HFFc6 (cell line): ENCODE measurements around the gene MCOLN1. TPM values are rescaled to one million over a fixed set of nuclear protein-coding genes. Genes with fewer than 3 reads are reported as not detected.

Experiments used
- DNase-seq: peaks from one replicate; pipeline ENCODE4 v3.0.0-alpha.2; 2018
- H3K27ac Mint-ChIP-seq: 2 replicates; pipeline ENCODE4 v1.8.0; 2020; ENCODE audit warnings: mild to moderate bottlenecking, mixed read lengths
- H3K27me3 Mint-ChIP-seq: 2 replicates; pipeline ENCODE4 v1.8.0; 2021; ENCODE audit warnings: mild to moderate bottlenecking, moderate library complexity, mixed read lengths; ENCODE audit not compliant: insufficient read depth
- H3K36me3 Mint-ChIP-seq: 2 replicates; pipeline ENCODE4 v1.8.0; 2021; ENCODE audit warnings: low read depth, mixed read lengths
- H3K4me1 Mint-ChIP-seq: 2 replicates; pipeline ENCODE4 v1.8.0; 2020; ENCODE audit warnings: low read depth, mixed read lengths
- H3K4me3 Mint-ChIP-seq: 2 replicates; pipeline ENCODE4 v1.8.0; 2020; ENCODE audit warnings: mild to moderate bottlenecking, moderate library complexity, mixed read lengths
- H3K9me3 Mint-ChIP-seq: 2 replicates; pipeline ENCODE4 v1.8.0; 2020; ENCODE audit warnings: mild to moderate bottlenecking, mixed read lengths
- long read RNA-seq: library from polyadenylated mRNA; unstranded; transcript quantifications from one replicate; pipeline ENCODE4 v2.0.0, GENCODE V29; 2019
- total RNA-seq, 6 experiments: library from RNA; stranded (reverse); fragmentation: NEBNext Ultra II Directional; extraction: Animal tissue kit (Norgen Biotek cat#: 25700); gene quantifications; 2 replicates in 1 of 6; 3 replicates in 5 of 6; pipeline ENCODE4 v1.2.3, GENCODE V29; 2021
- TF ChIP-seq, protein P1 (sequence below): fragments of 200-600 bp; sonication (generic); IDR thresholded peaks from 2 replicates; pipeline ENCODE4 v1.5.0; 2021; ENCODE audit warnings: antibody characterized with exemption, mild to moderate bottlenecking

Gene MCOLN1
- total RNA-seq, result 10 to 100 TPM; 18.2 to 28.7 (median 21.3) TPM
- long read RNA-seq, transcript MCOLN1-201 (14 exons, 2,082 nt), result major isoform, 19 of 31 reads
- long read RNA-seq, partial matches to known transcripts, result 5 of 31 reads
- long read RNA-seq, other reads (novel, unspliced or antisense), result 3 of 31 reads

DNA sequence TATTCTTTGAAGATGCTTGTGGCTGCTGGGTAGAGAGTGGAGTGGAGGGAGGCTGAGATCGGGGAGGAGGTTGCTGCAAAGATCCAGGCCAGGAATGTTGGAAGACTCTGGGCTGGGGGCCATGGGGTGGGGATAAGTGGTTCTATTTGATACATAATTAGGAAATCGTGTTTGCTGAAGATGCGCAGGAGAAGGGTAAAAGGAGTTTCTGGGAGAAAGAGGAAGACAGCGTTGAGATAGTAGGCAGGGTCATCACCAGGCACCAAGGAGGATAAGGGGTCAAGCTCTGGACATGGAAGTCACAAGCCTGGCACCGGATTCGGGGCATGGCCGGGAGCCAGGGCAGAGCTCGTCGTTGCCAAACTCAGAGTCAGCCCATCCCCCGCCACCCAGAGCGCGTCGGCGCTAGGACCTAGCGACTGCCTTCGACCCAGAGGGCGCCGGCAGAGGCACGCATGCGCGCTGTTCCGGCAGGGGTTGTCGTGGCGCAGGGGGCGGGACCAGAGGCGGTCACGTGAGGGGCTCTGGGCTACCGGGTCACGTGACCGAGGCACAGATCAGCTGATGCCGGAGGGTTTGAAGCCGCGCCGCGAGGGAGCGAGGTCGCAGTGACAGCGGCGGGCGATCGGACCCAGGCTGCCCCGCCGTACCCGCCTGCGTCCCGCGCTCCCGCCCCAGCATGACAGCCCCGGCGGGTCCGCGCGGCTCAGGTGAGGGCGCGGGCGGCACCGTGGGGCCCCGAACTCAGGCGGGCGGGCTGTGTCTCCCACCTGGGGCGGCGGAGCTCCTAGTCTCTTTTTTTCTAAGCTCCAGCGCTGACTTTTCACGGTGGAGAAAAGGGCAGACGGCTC lies at the start of gene MCOLN1:
Gene MCOLN1 (plus strand): TSS at position 553 of the 851 bp plus-strand sequence. CDS start 127 bp downstream, at position 680.
- Mint-ChIP-seq H3K27ac (peak within 1 kb of the TSS; percentile 78), H3K9me3 (no peaks in the 10 kb centered on the region), H3K4me3 (peak within 1 kb of the TSS; percentile 83), H3K4me1 (peaks cover 19% of the 10 kb centered on the region), H3K36me3 (peaks cover 5% of the 10 kb centered on the region; the same call in 1 of the 2 replicates), H3K27me3 (peaks cover 3% of the 10 kb centered on the region; the same call in 1 of the 2 replicates)
- TF ChIP-seq, protein P1, sequence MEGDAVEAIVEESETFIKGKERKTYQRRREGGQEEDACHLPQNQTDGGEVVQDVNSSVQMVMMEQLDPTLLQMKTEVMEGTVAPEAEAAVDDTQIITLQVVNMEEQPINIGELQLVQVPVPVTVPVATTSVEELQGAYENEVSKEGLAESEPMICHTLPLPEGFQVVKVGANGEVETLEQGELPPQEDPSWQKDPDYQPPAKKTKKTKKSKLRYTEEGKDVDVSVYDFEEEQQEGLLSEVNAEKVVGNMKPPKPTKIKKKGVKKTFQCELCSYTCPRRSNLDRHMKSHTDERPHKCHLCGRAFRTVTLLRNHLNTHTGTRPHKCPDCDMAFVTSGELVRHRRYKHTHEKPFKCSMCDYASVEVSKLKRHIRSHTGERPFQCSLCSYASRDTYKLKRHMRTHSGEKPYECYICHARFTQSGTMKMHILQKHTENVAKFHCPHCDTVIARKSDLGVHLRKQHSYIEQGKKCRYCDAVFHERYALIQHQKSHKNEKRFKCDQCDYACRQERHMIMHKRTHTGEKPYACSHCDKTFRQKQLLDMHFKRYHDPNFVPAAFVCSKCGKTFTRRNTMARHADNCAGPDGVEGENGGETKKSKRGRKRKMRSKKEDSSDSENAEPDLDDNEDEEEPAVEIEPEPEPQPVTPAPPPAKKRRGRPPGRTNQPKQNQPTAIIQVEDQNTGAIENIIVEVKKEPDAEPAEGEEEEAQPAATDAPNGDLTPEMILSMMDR, result no peak
- peak; percentile 95 for DNase-seq

DNA sequence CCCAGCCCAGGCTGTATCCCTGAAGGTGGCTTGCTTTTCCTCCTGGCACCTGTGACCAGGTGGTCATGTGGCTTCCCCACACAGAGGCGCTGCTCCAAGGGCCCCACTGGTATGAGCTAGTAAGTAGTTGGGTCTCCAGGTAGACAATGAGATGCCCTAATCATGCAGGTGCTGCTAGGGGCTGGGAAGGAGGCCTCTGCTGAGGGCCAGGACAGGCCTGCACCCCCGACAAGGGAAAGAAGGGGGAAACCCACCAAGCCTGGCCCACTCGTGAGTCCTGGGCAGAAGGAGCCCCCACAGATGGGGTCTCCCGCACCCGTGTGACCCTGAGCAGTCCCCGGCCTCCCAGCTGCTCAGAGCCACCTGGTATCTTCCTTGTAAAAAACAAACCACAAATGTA lies 46.8 kb upstream of the MCOLN1 start:
- Mint-ChIP-seq H3K9me3 (no peaks in the 10 kb centered on the region), H3K4me1 (peaks cover 17% of the 10 kb centered on the region), H3K36me3 (no peaks in the 10 kb centered on the region), H3K4me3 (no peak overlapping the region), H3K27ac (no peak overlapping the region), H3K27me3 (peaks cover 12% of the 10 kb centered on the region)
- TF ChIP-seq, protein P1, result no peak
- DNase-seq, result no peak

DNA sequence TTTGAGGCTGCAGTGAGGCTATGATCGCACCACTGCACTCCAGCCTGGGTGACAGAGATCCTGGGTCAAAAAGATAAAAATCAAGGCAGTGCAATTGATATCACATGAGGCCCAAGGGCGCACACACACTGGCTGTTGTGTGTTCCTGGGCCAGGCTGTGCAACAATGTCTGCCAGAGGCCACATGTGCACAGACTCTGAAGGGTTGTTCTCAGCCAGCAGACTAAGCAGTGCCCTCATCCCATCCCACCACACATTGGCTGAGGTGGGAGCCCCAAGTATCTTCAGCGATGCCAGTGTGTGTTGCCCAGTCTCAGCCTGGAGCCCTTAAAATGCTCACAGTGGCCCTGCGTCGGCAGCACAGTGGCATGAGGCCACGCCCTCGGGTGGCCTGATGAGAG lies 46.2 kb upstream of the MCOLN1 start:
- no peak for DNase-seq
- H3K27me3 Mint-ChIP-seq, result peaks cover 12% of the 10 kb centered on the region
- no peaks in the 10 kb centered on the region for H3K9me3 Mint-ChIP-seq

DNA sequence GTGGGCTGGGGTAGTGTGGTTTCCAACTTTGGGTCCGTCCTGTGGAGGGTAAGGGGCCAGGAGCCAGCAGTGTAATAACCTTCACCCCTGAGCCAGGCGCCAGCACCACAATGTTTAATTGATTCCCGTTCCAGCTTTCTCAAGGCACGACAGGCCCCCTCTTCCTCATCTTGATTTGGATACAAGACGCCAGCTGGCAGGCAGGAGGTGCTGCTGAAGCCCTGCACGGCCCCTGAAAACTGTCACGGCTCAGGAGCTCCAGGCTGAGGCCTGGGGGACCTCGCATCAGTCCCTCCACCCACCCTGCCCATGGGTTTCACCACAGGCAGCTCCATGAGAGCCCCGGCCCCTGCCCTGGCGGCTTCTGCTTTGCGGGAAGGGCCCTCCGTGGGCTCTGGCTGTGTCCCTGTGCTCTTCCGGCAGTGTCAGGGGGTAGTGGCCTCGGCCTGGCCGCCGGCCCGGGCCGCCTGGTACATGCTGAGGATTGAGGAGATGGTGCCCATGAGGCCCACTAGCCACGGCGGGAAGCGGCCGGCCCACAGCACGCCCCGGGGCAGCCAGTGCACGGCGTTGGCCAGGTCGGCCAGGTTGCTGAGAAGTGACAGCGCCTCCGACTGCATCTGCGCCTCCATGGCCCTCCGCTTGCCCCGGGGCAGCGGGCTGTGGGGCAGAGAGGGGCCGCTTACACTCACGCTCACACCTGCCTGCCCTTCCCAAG lies 45.5 kb upstream of the MCOLN1 start:
- TF ChIP-seq, protein P1, result no peak; the same call in 1 of the 2 replicates
- Mint-ChIP-seq H3K4me3 (no peak overlapping the region), H3K4me1 (peaks cover 18% of the 10 kb centered on the region), H3K9me3 (no peaks in the 10 kb centered on the region), H3K27ac (no peak overlapping the region), H3K27me3 (peaks cover 13% of the 10 kb centered on the region), H3K36me3 (no peaks in the 10 kb centered on the region)
- no peak for DNase-seq

More for the DNA sequence above, 46.2 kb upstream of the MCOLN1 start:
- TF ChIP-seq, protein P1, result no peak
- Mint-ChIP-seq H3K4me3 (no peak overlapping the region), H3K4me1 (peaks cover 18% of the 10 kb centered on the region), H3K36me3 (no peaks in the 10 kb centered on the region), H3K27ac (no peak overlapping the region)

DNA sequence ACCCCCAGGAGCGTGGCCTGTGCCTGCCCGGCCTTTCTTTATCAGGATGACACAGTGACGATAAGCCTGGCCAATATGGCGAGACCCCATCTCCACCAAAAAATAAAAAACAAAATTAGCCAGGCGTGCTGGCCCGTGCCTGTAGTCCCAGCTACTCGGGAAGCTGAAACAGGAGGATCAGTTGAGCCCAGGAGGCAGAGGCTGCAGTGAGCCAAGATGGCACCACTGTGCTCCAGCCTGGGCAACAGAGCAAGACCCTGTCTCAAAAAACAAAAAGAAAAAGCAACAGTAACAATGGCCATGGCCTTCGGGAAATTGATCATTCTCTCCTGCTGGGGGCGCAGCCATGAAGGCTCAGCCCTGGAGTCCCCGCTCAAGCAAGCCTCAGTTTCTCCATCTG lies 44.7 kb upstream of the MCOLN1 start:
- peaks cover 18% of the 10 kb centered on the region for H3K4me1 Mint-ChIP-seq
- no peak overlapping the region for H3K27ac Mint-ChIP-seq
- TF ChIP-seq, protein P1, result peak; percentile 32
- no peak for DNase-seq
- no peaks in the 10 kb centered on the region for H3K36me3 Mint-ChIP-seq
- no peaks in the 10 kb centered on the region for H3K9me3 Mint-ChIP-seq
- peaks cover 13% of the 10 kb centered on the region for H3K27me3 Mint-ChIP-seq
- H3K4me3 Mint-ChIP-seq, result no peak overlapping the region
